Measurements from ENCODE around the gene DLGAP1. TPM values are rescaled to one million over a fixed set of nuclear protein-coding genes. Genes with fewer than 3 reads are reported as not detected.

The DLGAP1 gene
- total RNA-seq, 1 experiment from 2014 or later = 0.07 TPM

GRCh38 chr18:3832025-3832638, 623.0 kb downstream of the DLGAP1 start:
- no peaks in the 10 kb centered on the region for H3K36me3 ChIP-seq (ENCODE audit: control insufficient read depth, insufficient read depth, low read length)
- DNase-seq = no peak
- no TSS peak for BruUV-seq (replicated peaks)
- no peak for TF ChIP-seq CTCF (IDR thresholded peaks at IDR 0.05; ENCODE audit: insufficient read depth in 1 of 2, low read depth in 1 of 2, low read length in 1 of 2, severe bottlenecking in 1 of 2, unreplicated experiment in 1 of 2)
- no peak overlapping the region for H3K4me3 ChIP-seq (ENCODE audit: low read depth, low read length)
- Mint-ChIP-seq H3K4me3 (ENCODE audit: unreplicated experiment) (no peak overlapping the region), H3K36me3 (ENCODE audit: insufficient read depth, unreplicated experiment) (no peaks in the 10 kb centered on the region), H3K9me3 (ENCODE audit: unreplicated experiment) (no peaks in the 10 kb centered on the region), H3K27me3 (ENCODE audit: insufficient read depth, unreplicated experiment) (peaks cover 5% of the 10 kb centered on the region), H3K27ac (ENCODE audit: unreplicated experiment) (no peak overlapping the region), H3K4me1 (ENCODE audit: low read depth, unreplicated experiment) (no peaks in the 10 kb centered on the region)
- CTCF ChIA-PET = interaction anchor here (0.6 kb wide), 1 partner anchor 15 kb away, joined by 3 read pairs; no protein-coding TSS in a partner anchor
- no peaks in the 10 kb centered on the region for H3K27me3 ChIP-seq (replicated peaks; ENCODE audit: control insufficient read depth, insufficient read depth, low read length)
- POLR2A ChIA-PET = no interaction called here
- no peaks in the 10 kb centered on the region for H3K4me1 ChIP-seq
- no peaks in the 10 kb centered on the region for H3K9me3 ChIP-seq
- intact Hi-C loops (cut with micrococcal nuclease; ENCODE audit: unreplicated experiment) = no loop called here

GRCh38 chr18:3830604-3831003, 624.5 kb downstream of the DLGAP1 start:
- TF ChIP-seq CTCF (IDR thresholded peaks at IDR 0.05; ENCODE audit: insufficient read depth in 1 of 2, low read depth in 1 of 2, low read length in 1 of 2, severe bottlenecking in 1 of 2, unreplicated experiment in 1 of 2) = no peak
- no TSS peak for BruUV-seq (replicated peaks)
- H3K9me3 ChIP-seq = no peaks in the 10 kb centered on the region
- ChIA-PET CTCF (no interaction called here), POLR2A (no interaction called here)
- Mint-ChIP-seq H3K4me1 (ENCODE audit: low read depth, unreplicated experiment) (no peaks in the 10 kb centered on the region), H3K27me3 (ENCODE audit: insufficient read depth, unreplicated experiment) (peaks cover 5% of the 10 kb centered on the region), H3K4me3 (ENCODE audit: unreplicated experiment) (no peak overlapping the region), H3K9me3 (ENCODE audit: unreplicated experiment) (no peaks in the 10 kb centered on the region), H3K36me3 (ENCODE audit: insufficient read depth, unreplicated experiment) (no peaks in the 10 kb centered on the region), H3K27ac (ENCODE audit: unreplicated experiment) (no peak overlapping the region)
- H3K36me3 ChIP-seq (ENCODE audit: control insufficient read depth, insufficient read depth, low read length) = no peaks in the 10 kb centered on the region
- no peaks in the 10 kb centered on the region for H3K4me1 ChIP-seq
- no peaks in the 10 kb centered on the region for H3K27me3 ChIP-seq (replicated peaks; ENCODE audit: control insufficient read depth, insufficient read depth, low read length)
- H3K4me3 ChIP-seq (ENCODE audit: low read depth, low read length) = no peak overlapping the region
- DNase-seq = no peak
- intact Hi-C loops (cut with micrococcal nuclease; ENCODE audit: unreplicated experiment) = no loop called here

GRCh38 chr18:3827236-3827845, 627.8 kb downstream of the DLGAP1 start:
- TF ChIP-seq CTCF (IDR thresholded peaks at IDR 0.05; ENCODE audit: insufficient read depth in 1 of 2, low read depth in 1 of 2, low read length in 1 of 2, severe bottlenecking in 1 of 2, unreplicated experiment in 1 of 2) = no peak
- Histone ChIP-seq H3K9me3 (no peaks in the 10 kb centered on the region), H3K4me3 (ENCODE audit: low read depth, low read length) (no peak overlapping the region), H3K27me3 (replicated peaks; ENCODE audit: control insufficient read depth, insufficient read depth, low read length) (no peaks in the 10 kb centered on the region), H3K36me3 (ENCODE audit: control insufficient read depth, insufficient read depth, low read length) (no peaks in the 10 kb centered on the region), H3K4me1 (no peaks in the 10 kb centered on the region)
- Mint-ChIP-seq H3K4me3 (ENCODE audit: unreplicated experiment) (no peak overlapping the region), H3K4me1 (ENCODE audit: low read depth, unreplicated experiment) (no peaks in the 10 kb centered on the region), H3K36me3 (ENCODE audit: insufficient read depth, unreplicated experiment) (no peaks in the 10 kb centered on the region), H3K9me3 (ENCODE audit: unreplicated experiment) (no peaks in the 10 kb centered on the region), H3K27me3 (ENCODE audit: insufficient read depth, unreplicated experiment) (no peaks in the 10 kb centered on the region), H3K27ac (ENCODE audit: unreplicated experiment) (no peak overlapping the region)
- BruUV-seq (replicated peaks) = no TSS peak
- POLR2A ChIA-PET = no interaction called here
- intact Hi-C loops (cut with micrococcal nuclease; ENCODE audit: unreplicated experiment) = no loop called here
- CTCF ChIA-PET = no interaction called here
- no peak for DNase-seq

Data from Caco-2 (cell line).